Hematopoietic multipotent progenitor cell treated with erythropoietin and hydrocortisone succinate and interleukin-3 and kit ligand, for 17 days (in vitro differentiated cells): ENCODE measurements around the gene CLEC17A.
"Not testable (repeated sequence)": the region's sequence is repeated elsewhere in the genome, so short reads cannot be mapped to it uniquely, and the experiment has no call there.

Experiments
- DNase-seq: peaks from one replicate; pipeline ENCODE4 v3.0.0-alpha.2; 2015; ENCODE audit warnings: low spot score

Gene CLEC17A, protein sequence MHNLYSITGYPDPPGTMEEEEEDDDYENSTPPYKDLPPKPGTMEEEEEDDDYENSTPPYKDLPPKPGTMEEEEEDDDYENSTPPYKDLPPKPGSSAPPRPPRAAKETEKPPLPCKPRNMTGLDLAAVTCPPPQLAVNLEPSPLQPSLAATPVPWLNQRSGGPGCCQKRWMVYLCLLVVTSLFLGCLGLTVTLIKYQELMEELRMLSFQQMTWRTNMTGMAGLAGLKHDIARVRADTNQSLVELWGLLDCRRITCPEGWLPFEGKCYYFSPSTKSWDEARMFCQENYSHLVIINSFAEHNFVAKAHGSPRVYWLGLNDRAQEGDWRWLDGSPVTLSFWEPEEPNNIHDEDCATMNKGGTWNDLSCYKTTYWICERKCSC

DNA sequence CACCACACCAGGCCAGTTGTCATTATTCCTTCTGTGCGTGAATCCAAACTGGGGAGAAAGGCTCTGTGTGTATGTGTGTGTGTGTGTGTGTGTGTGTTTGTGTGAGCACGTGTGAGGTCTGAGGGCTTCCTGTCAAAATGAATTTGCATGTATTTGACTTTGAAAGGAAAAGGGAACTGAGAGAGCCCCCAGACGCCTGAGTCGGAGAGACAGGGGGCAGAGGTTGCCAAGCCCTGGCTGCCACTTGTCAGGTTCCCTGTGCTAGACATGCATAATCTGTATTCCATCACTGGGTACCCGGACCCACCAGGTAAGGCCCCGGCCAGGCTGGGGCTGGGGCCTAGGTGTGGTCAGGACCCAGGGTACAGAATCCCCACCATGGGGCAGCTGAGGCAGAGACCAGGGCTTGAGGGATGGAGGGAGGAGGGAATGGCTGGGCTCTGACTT lies at the start of gene CLEC17A:
Gene CLEC17A, plus strand, starts transcription at position 191 of the 447 bp plus-strand sequence. Its CDS starts 77 bp downstream, at position 268.
- no peak for DNase-seq

DNA sequence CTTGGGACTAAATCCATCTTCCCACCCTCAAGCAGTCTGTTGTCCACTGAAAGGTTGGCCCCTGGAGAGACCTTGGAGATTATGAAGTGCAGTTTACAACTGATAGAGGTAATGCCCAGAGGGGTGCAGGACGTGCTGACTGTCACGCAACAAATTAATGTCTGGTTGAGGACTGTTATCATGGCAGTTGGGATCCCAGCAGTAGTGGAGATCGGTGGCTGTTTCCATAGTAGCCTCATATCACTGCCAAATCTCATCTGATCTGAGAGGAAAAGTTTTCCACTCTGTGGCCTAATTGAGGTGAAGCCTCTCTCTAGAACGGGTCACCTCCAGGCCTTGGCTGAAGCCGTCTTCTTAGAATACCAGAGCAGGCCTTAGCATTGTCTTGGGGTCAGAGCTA lies 49.4 kb upstream of the CLEC17A start:
- no peak for DNase-seq

- peak; percentile 85 for DNase-seq
Observed at GRCh38 chr19:14536926-14537692, 45.8 kb upstream of the CLEC17A start.

DNA sequence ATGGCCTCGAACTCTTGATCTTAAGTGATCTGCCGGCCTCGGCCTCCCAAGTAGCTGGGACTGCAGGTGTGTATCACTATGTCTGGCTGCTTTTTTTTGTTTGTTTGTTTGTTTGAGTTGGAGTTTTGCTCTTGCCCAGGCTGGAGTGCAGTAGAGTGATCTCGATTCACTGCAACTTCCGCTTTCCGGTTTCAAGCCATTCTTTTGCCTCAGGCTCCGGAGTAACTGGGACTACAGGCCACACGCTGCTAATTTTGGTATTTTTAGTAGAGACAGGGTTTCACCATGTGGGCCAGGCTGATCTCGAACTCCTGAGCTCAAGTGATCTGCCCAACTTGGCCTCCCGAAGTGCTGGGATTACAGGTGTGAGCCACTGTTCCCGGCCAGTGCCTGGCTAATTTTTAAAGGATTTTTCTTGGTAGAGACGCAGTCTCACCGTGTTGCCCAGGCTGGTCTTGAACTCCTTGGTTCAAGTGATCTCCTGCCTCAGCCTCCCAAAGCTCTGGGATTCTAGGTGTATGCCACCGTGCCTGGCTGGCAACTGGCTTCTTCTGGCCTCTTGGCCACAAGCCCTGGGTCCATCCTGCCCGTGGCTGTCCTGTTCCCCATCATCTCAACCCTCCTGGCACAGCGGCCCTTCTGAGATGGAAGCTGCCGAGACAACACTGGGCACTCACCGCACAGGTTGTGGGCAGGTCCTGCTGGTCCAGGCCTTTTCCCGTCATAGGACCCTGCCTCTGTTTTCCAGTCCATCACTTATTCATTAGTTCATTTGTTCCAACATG lies 42.0 kb upstream of the CLEC17A start:
- DNase-seq, result no peak

GRCh38 chr19:14541979-14542378 lies 40.9 kb upstream of the CLEC17A start:
- DNase-seq, result not testable (repeated sequence)

- peak; percentile 27 for DNase-seq
Observed at GRCh38 chr19:14542711-14543328, 40.1 kb upstream of the CLEC17A start.

DNA sequence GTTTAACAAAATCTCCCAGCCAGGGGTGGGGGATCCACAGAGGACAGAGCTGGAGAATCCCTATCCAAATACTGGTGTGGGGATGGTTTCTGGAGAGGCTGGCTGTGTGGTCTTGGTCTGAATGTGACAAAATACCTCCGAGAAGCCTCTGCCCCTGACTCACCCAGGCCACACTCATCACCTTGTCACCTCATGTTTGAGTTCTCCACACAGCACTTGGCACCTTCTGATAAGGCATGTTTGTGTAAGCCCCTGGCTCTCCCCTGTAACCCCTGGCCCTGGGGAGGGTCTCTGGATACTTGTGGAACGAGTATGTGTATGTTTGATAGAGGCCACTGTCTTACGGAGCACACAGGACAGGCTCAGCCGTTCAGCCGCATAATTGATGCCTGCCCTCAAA lies 38.8 kb upstream of the CLEC17A start:
- no peak for DNase-seq

DNA sequence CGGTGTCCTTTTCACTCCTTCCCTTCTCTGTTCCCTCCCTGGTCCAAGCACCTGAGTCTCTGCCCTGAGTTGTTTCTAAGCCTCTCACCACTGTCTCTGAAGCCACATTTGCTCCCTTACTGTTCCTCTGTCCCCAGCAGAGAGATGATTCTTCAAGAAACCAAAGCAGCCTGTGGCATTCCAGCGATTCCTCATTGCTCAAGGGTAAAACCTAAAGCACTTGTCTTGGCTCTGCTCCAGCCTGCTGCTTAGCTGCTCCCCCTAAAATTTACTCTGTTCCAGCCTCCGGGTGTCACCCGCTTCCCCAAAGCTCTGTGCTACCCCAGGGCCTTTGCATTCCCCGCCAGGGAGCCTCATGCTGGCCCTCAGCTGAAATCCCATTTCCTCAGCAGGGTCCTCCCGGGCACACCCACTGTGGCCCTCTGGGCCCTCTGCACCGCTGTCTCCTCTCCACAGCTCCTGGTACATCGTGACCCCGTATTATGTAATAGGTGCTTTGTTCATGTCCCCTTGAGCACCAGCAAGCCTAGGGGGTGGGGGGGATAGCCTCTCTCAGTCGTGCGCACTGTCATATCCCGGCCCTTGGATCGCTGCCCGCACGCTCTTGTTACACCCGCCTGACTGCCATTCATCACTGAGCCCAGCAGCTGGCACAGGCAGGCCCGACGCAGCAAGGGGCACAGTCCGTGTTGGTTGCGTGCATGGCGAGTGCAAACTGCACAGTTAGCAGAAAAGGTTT lies 37.7 kb upstream of the CLEC17A start:
- DNase-seq, result no peak

DNA sequence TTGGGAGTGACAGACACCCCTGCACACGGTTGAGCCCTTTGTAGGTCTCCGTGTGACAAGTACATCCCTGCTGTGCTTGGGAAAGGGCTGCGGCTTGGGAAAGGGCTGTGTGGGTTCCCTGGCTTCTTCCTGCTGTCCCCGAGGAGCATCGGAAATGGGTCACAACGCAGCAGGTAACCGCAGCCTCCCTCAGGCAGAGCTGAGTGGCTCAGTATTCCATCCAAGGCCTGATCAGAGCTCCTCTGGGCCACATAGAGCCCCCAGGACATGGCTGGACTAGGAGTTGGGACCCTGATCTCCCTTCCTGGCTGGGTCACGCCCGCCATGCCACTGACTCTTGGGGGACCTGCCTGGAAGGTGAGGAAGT lies 37.2 kb upstream of the CLEC17A start:
- no peak for DNase-seq

DNA sequence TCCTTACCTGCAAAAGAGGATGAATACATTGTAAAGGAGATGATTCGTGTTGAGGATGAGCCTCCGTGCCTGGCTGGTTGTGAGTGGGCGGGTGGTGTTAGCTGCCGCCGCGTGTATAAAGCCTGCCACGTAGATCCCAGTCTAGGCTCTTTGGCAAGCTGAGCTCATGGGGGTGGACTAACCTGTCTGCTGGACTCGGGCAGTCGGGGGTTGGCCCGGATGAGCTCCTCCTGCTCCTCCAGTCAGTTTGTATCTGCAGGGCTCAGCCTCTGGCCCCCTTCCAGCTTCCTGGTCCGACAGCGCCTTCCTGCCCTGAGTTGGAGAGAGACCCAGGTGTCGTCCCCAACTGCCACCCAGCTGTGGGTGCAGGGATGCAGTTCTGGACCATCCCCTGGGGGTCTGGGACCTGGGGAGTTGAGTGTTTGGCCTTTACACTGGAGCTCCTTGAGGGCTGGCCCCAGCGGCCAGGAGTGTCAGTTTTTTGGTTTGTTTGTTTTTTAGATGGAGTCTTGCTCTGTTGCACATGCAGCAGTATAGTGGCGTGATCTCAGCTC lies 32.6 kb upstream of the CLEC17A start:
- DNase-seq, result no peak

- peak; percentile 77 for DNase-seq
Observed at GRCh38 chr19:14551134-14552005, 31.5 kb upstream of the CLEC17A start.

DNA sequence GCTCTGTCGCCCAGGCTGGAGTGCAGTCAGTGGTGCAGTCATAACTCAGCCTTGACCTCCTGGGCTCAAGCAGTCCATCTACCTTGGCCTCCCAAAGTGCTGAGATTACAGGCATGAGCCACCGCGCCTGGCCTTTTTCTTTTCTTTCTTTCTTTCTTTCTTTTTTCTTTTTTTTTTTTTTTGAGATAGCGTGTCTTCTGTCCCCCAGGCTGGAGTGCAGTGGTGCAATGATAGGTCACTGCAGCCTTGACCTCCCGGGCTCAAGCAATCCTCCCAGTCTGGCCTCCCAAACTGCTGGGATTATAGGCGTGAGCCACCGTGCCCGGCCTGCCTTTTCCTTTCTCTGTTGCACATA lies 30.9 kb upstream of the CLEC17A start:
- not testable (repeated sequence) for DNase-seq

GRCh38 chr19:14553042-14553938 lies 29.6 kb upstream of the CLEC17A start:
- DNase-seq, result no peak

- DNase-seq, result no peak
Observed at GRCh38 chr19:14553939-14554243, 29.0 kb upstream of the CLEC17A start.

- no peak for DNase-seq
Observed at GRCh38 chr19:14554382-14554812, 28.5 kb upstream of the CLEC17A start.

DNA sequence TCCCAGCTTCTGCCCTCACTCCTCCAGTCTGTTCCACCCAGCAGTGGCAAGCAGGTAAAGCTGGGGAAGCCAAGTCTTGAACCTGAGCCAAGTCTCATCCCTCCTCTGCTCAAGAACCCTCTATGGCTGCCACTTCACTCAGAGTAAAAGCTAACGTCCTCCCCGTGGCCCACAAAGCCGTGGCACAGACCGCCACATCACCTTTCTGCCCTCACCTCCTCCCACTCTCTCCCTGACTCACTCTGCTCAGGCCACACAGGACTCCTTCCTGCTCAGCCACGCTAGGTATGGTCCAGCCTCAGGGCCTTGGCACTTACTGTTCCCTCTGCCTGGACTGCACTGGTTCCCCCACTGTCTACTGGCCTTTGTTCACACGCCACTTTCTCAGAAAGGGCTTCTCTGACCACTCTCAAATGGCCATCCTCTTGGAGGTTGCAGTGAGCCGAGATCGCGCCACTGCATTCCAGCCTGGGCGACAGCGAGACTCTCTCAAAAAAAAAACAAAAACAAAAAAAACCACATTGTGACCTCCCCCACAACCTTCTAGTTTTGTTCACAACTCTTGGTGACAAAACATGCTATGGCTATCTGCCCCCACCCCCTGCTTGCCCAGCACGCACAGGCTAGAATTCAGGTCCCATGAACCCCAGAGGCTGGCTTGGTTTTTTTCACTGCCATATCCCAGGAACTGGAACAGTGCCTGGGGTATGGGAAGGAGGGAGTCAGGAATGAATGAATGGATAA lies 26.8 kb upstream of the CLEC17A start:
- no peak for DNase-seq

GRCh38 chr19:14556662-14557188 lies 26.2 kb upstream of the CLEC17A start:
- DNase-seq, result peak; percentile 79

- DNase-seq, result no peak
Observed at GRCh38 chr19:14558370-14559066, 24.4 kb upstream of the CLEC17A start.
